ENCODE results near the gene BLM. TPM values are rescaled to one million over a fixed set of nuclear protein-coding genes. Genes with fewer than 3 reads are reported as not detected.
"Not testable (repeated sequence)": the region's sequence is repeated elsewhere in the genome, so short reads cannot be mapped to it uniquely, and the experiment has no call there.

Gene BLM
- total and polyA plus RNA-seq, 7 experiments from 2014 or later: 2.8 to 53.1 (median 6.3) TPM

DNA sequence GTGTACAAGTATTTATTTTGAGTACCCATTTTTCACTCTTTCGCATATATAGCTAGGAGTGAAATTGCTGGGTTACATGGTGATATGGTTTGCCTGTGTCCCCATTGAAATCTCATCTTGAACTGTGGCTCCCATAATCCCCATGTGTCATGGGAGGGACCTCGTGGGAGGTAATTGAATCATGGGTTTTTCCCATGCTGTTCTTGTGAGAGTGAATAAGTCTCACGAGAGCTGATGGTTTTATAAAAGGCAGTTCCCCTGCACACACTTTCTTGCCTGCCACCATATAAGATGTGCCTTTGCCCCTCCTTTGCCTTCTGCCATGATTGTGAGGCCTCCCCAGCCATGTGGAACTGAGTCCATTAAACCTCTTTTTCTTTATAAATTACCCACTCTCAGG, 23.4 kb downstream of the BLM start:
- H3K4me3 Mint-ChIP-seq; H3K27ac Mint-ChIP-seq; H3K27me3 ChIP-seq (ENCODE audit: control insufficient read depth in 2 of 2, insufficient read depth in 2 of 2, low read length in 2 of 2); H3K4me3 ChIP-seq (ENCODE audit: low read length); ATAC-seq; H3K36me3 ChIP-seq (ENCODE audit: control insufficient read depth in 2 of 3, insufficient read depth in 3 of 3, low read length in 3 of 3); H3K27me3 Mint-ChIP-seq; intact Hi-C loops (cut with micrococcal nuclease); DNase-seq; H3K9me3 Mint-ChIP-seq; H3K4me1 ChIP-seq (ENCODE audit: control insufficient read depth in 2 of 2, insufficient read depth in 2 of 2, low read length in 2 of 2); H3K27ac ChIP-seq (ENCODE audit: low read depth, low read length); H3K9me3 ChIP-seq (ENCODE audit: control insufficient read depth in 2 of 3, low read length in 3 of 3): not testable (repeated sequence)
- ChIA-PET CTCF (interaction anchor here (1.1 kb wide), 1 partner anchor 146 kb away, joined by 4 read pairs; no protein-coding TSS in a partner anchor), POLR2A (interaction anchor here (0.7 kb wide), 1 partner anchor 185 kb away, joined by 3 read pairs; no protein-coding TSS in a partner anchor)
- Mint-ChIP-seq H3K4me1 (peaks cover 0 to 64% (median 9%) of the 10 kb centered on the region in 7 donors), H3K36me3 (peaks cover 0 to 37% (median 6%) of the 10 kb centered on the region in 5 donors)

DNA sequence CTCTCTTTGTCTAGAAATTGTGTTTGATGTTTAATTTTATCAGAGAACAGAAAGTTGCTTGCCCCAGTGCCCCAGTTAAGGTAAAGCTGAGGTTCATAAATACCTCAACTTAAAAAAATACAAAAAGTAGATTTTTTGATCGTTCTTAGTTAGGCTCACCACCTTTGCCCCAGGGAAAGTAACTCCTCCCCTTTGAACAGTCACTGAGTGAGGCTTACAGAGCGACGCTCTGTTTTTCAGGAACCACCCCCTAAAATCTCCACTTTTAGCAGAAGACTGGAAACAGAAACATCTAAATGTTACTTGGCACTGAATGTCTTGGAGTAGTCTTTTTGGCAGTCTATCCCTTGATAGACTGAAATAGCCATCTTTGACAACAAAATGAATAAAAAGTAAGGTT, 24.9 kb downstream of the BLM start:
- no peak overlapping the region for H3K4me3 ChIP-seq (ENCODE audit: low read length)
- H3K27ac ChIP-seq (ENCODE audit: low read depth, low read length): no peak overlapping the region
- Mint-ChIP-seq H3K36me3 (peaks cover 0 to 33% (median 5%) of the 10 kb centered on the region in 5 donors), H3K4me1 (peaks cover 0 to 64% (median 4%) of the 10 kb centered on the region in 7 donors), H3K4me3 (peak overlapping the region in 2 of 10 donors; percentile 10 to 19), H3K9me3 (peaks cover 0 to 9% (median 0%) of the 10 kb centered on the region in 11 donors), H3K27me3 (no peaks in the 10 kb centered on the region), H3K27ac (peak overlapping the region in 2 of 9 donors; percentile 26 to 33)
- H3K4me1 ChIP-seq (ENCODE audit: control insufficient read depth in 2 of 2, insufficient read depth in 2 of 2, low read length in 2 of 2): no peaks in the 10 kb centered on the region
- ChIA-PET POLR2A (interaction anchor here (0.6 kb wide), 1 partner anchor 20 kb away, joined by 3 read pairs; no protein-coding TSS in a partner anchor), CTCF (interaction anchor here (0.7 kb wide), 1 partner anchor 550 kb away, joined by 3 read pairs; no protein-coding TSS in a partner anchor)
- ATAC-seq (peak; percentile 56), DNase-seq (no peak)
- intact Hi-C loops (cut with micrococcal nuclease): no loop called here
- no peaks in the 10 kb centered on the region for H3K36me3 ChIP-seq (ENCODE audit: control insufficient read depth in 2 of 3, insufficient read depth in 3 of 3, low read length in 3 of 3)
- H3K27me3 ChIP-seq (ENCODE audit: control insufficient read depth in 2 of 2, insufficient read depth in 2 of 2, low read length in 2 of 2): no peaks in the 10 kb centered on the region
- H3K9me3 ChIP-seq (ENCODE audit: control insufficient read depth in 2 of 3, low read length in 3 of 3): no peaks in the 10 kb centered on the region

DNA sequence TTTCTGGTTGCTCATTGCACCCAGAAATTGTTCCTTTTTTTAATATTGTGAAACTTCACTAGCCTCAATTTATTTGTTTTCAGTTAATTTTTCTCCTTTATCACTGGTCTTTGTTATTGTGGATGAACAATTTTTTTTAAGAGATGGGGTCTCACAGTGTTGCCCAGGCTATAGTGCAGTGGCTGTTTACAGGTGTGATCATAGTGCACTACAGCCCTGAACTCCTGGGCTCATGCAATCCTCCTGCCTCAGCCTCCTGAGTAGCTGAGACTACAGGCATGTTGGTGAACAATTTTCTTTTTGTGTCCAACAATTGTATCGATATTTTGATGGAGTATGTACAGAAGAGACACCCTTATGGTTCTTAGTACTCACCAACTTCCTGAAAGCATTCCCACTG, 26.3 kb downstream of the BLM start:
- Mint-ChIP-seq H3K36me3 (peaks cover 0 to 30% (median 5%) of the 10 kb centered on the region in 5 donors), H3K27me3 (no peaks in the 10 kb centered on the region), H3K4me1 (peaks cover 0 to 56% (median 4%) of the 10 kb centered on the region in 7 donors), H3K9me3 (peaks cover 0 to 9% (median 0%) of the 10 kb centered on the region in 11 donors), H3K4me3 (no peak overlapping the region), H3K27ac (no peak overlapping the region)
- no peak overlapping the region for H3K4me3 ChIP-seq (ENCODE audit: low read length)
- POLR2A ChIA-PET: no interaction called here
- H3K27me3 ChIP-seq (ENCODE audit: control insufficient read depth in 2 of 2, insufficient read depth in 2 of 2, low read length in 2 of 2): no peaks in the 10 kb centered on the region
- intact Hi-C loops (cut with micrococcal nuclease): no loop called here
- no peak for DNase-seq
- H3K36me3 ChIP-seq (ENCODE audit: control insufficient read depth in 2 of 3, insufficient read depth in 3 of 3, low read length in 3 of 3): no peaks in the 10 kb centered on the region
- no peak overlapping the region for H3K27ac ChIP-seq (ENCODE audit: low read depth, low read length)
- ATAC-seq: no peak
- no peaks in the 10 kb centered on the region for H3K9me3 ChIP-seq (ENCODE audit: control insufficient read depth in 2 of 3, low read length in 3 of 3)
- H3K4me1 ChIP-seq (ENCODE audit: control insufficient read depth in 2 of 2, insufficient read depth in 2 of 2, low read length in 2 of 2): no peaks in the 10 kb centered on the region
- CTCF ChIA-PET: no interaction called here

DNA sequence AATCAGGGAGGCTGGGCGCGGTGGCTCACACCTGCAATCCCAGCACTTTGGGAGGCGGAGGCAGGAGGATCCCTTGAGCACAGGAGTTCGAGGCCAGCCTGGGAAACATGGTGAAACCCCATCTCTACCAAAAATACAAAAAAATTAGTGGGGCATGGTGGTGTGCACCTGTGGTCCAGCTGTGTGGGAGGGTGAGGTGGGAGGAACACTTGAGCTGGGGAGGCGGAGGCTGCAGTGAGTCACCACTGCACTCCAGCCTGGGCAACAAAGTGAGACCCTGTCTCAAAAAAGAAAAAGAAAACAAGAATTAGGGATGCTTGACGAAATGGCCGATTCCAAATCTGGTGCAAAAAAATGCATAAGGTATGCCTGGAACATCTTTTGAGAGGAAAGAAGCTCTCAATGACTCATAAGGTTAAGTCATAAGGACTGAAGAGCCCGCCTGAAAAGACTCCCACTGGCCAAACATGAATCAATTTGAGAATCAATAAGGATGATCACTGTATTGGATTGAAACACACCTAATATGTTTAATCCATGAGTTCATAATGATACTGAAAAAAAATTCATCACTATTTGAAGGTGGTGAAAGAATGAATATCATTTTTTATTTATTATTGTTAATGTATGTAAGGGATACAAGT, 27.7 kb downstream of the BLM start:
- Mint-ChIP-seq H3K4me1 (peaks cover 0 to 57% (median 4%) of the 10 kb centered on the region in 7 donors), H3K36me3 (peaks cover 0 to 25% (median 10%) of the 10 kb centered on the region in 5 donors), H3K27ac (no peak overlapping the region), H3K9me3 (peaks cover 0 to 5% (median 0%) of the 10 kb centered on the region in 11 donors), H3K27me3 (no peaks in the 10 kb centered on the region), H3K4me3 (no peak overlapping the region)
- DNase-seq (no peak), ATAC-seq (no peak)
- H3K4me1 ChIP-seq (ENCODE audit: control insufficient read depth in 2 of 2, insufficient read depth in 2 of 2, low read length in 2 of 2): no peaks in the 10 kb centered on the region
- H3K27ac ChIP-seq (ENCODE audit: low read depth, low read length): no peak overlapping the region
- POLR2A ChIA-PET: no interaction called here
- intact Hi-C loops (cut with micrococcal nuclease): no loop called here
- H3K27me3 ChIP-seq (ENCODE audit: control insufficient read depth in 2 of 2, insufficient read depth in 2 of 2, low read length in 2 of 2): no peaks in the 10 kb centered on the region
- no peaks in the 10 kb centered on the region for H3K9me3 ChIP-seq (ENCODE audit: control insufficient read depth in 2 of 3, low read length in 3 of 3)
- H3K4me3 ChIP-seq (ENCODE audit: low read length): no peak overlapping the region
- CTCF ChIA-PET: no interaction called here
- no peaks in the 10 kb centered on the region for H3K36me3 ChIP-seq (ENCODE audit: control insufficient read depth in 2 of 3, insufficient read depth in 3 of 3, low read length in 3 of 3)

DNA sequence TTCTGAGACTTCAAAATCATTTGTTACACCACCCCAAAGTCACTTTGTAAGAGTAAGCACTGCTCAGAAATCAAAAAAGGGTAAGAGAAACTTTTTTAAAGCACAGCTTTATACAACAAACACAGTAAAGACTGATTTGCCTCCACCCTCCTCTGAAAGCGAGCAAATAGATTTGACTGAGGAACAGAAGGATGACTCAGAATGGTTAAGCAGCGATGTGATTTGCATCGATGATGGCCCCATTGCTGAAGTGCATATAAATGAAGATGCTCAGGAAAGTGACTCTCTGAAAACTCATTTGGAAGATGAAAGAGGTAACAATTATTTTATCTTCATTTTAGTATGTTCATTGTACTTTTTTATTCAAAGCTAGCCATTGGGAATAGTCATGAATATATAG, 32.6 kb downstream of the BLM start:
- Histone ChIP-seq H3K27me3 (ENCODE audit: control insufficient read depth in 2 of 2, insufficient read depth in 2 of 2, low read length in 2 of 2) (no peaks in the 10 kb centered on the region), H3K9me3 (ENCODE audit: control insufficient read depth in 2 of 3, low read length in 3 of 3) (no peaks in the 10 kb centered on the region), H3K4me3 (ENCODE audit: low read length) (no peak overlapping the region), H3K36me3 (ENCODE audit: control insufficient read depth in 2 of 3, insufficient read depth in 3 of 3, low read length in 3 of 3) (no peaks in the 10 kb centered on the region), H3K27ac (ENCODE audit: low read depth, low read length) (no peak overlapping the region), H3K4me1 (ENCODE audit: control insufficient read depth in 2 of 2, insufficient read depth in 2 of 2, low read length in 2 of 2) (no peaks in the 10 kb centered on the region)
- intact Hi-C loops (cut with micrococcal nuclease): loop anchor here in 1 of 2 donors (10.0 kb wide), 1 partner anchor 125 kb away; no protein-coding TSS in a partner anchor
- H3K4me1 Mint-ChIP-seq: peaks cover 0 to 51% (median 0%) of the 10 kb centered on the region in 7 donors
- ATAC-seq (no peak), DNase-seq (no peak)
- peak overlapping the region in 1 of 10 donors; percentile 23 for H3K4me3 Mint-ChIP-seq
- peaks cover 0 to 29% (median 20%) of the 10 kb centered on the region in 5 donors for H3K36me3 Mint-ChIP-seq
- CTCF ChIA-PET: interaction anchor here (0.6 to 1.1 kb wide), 3 partner anchors 34 to 136 kb away, joined by 3 to 4 read pairs (median 4); no protein-coding TSS in a partner anchor
- H3K27ac Mint-ChIP-seq: peak overlapping the region in 1 of 9 donors; percentile 70
- no peaks in the 10 kb centered on the region for H3K27me3 Mint-ChIP-seq
- H3K9me3 Mint-ChIP-seq: no peaks in the 10 kb centered on the region
- POLR2A ChIA-PET: no interaction called here

DNA sequence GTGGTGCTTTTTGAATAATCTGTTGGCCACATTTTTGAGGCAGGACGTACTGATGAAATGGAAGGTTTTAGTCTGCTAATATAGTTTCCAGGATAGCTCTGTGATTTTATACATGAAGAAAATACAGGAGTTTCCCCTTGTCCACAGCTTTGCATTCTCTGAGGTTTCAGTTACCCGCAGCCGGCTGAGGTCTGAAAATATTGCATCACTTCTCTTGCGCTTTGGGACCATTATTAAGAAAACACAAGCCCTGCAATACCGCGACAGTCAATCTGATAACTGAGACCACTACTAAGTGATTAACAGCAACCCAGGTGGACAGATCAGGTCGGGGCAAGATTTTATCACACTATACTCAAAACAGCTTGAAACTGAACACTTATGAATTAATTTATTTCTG, 33.0 kb downstream of the BLM start:
- Mint-ChIP-seq H3K4me3 (peak overlapping the region in 1 of 10 donors; percentile 23), H3K4me1 (peaks cover 0 to 55% (median 0%) of the 10 kb centered on the region in 7 donors), H3K27me3 (no peaks in the 10 kb centered on the region), H3K27ac (peak overlapping the region in 1 of 9 donors; percentile 70), H3K9me3 (no peaks in the 10 kb centered on the region), H3K36me3 (peaks cover 0 to 32% (median 24%) of the 10 kb centered on the region in 5 donors)
- Histone ChIP-seq H3K27me3 (ENCODE audit: control insufficient read depth in 2 of 2, insufficient read depth in 2 of 2, low read length in 2 of 2) (no peaks in the 10 kb centered on the region), H3K27ac (ENCODE audit: low read depth, low read length) (no peak overlapping the region), H3K36me3 (ENCODE audit: control insufficient read depth in 2 of 3, insufficient read depth in 3 of 3, low read length in 3 of 3) (no peaks in the 10 kb centered on the region), H3K4me1 (ENCODE audit: control insufficient read depth in 2 of 2, insufficient read depth in 2 of 2, low read length in 2 of 2) (no peaks in the 10 kb centered on the region), H3K4me3 (ENCODE audit: low read length) (no peak overlapping the region), H3K9me3 (ENCODE audit: control insufficient read depth in 2 of 3, low read length in 3 of 3) (no peaks in the 10 kb centered on the region)
- intact Hi-C loops (cut with micrococcal nuclease): loop anchor here in 1 of 2 donors (10.0 kb wide), 1 partner anchor 125 kb away; no protein-coding TSS in a partner anchor
- DNase-seq (no peak), ATAC-seq (peak; percentile 55)
- CTCF ChIA-PET: interaction anchor here (0.6 to 0.8 kb wide), 2 partner anchors 99 to 136 kb away, joined by 4 read pairs; no protein-coding TSS in a partner anchor
- POLR2A ChIA-PET: no interaction called here

Data from naive thymus-derived CD4-positive, alpha-beta T cell (primary cell).